EL (cell line): Measurements from ENCODE around the gene MRPL43.

ENCODE experiments used
- DNase-seq: peaks from one replicate; pipeline ENCODE4 v3.0.0-alpha.2; 2016

MRPL43 gene

GRCh38 chr10:101018600-101019439 is 31.5 kb upstream of the MRPL43 start:
- peak; percentile 81 for DNase-seq

GRCh38 chr10:101018118-101018599 is 30.9 kb upstream of the MRPL43 start:
- DNase-seq = no peak

GRCh38 chr10:101016814-101017213 is 29.5 kb upstream of the MRPL43 start:
- DNase-seq = no peak

- no peak for DNase-seq
Measured at GRCh38 chr10:101015582-101015973, 28.3 kb upstream of the MRPL43 start.

- DNase-seq = peak; percentile 85
Measured at GRCh38 chr10:101014966-101015581, 27.8 kb upstream of the MRPL43 start.

GRCh38 chr10:101014230-101014884 is 27.1 kb upstream of the MRPL43 start:
- DNase-seq = peak; percentile 71

- no peak for DNase-seq
Measured at GRCh38 chr10:101013365-101013825, 26.1 kb upstream of the MRPL43 start.

- peak; percentile 96 for DNase-seq
Measured at GRCh38 chr10:101012525-101013364, 25.4 kb upstream of the MRPL43 start.

- peak; percentile 40 for DNase-seq
Measured at GRCh38 chr10:101011517-101012423, 24.5 kb upstream of the MRPL43 start.

- no peak for DNase-seq
Measured at GRCh38 chr10:101010329-101010728, 23.0 kb upstream of the MRPL43 start.

- DNase-seq = no peak
Measured at GRCh38 chr10:101008823-101009423, 21.6 kb upstream of the MRPL43 start.

GRCh38 chr10:101007915-101008822 is 20.9 kb upstream of the MRPL43 start:
- no peak for DNase-seq

GRCh38 chr10:101007099-101007711 is 19.9 kb upstream of the MRPL43 start:
- DNase-seq = no peak

GRCh38 chr10:101006593-101007098 is 19.3 kb upstream of the MRPL43 start:
- DNase-seq = no peak

GRCh38 chr10:101005869-101006567 is 18.7 kb upstream of the MRPL43 start:
- DNase-seq = no peak

GRCh38 chr10:101005361-101005760 is 18.1 kb upstream of the MRPL43 start:
- DNase-seq = no peak

GRCh38 chr10:101003639-101004206 is 16.4 kb upstream of the MRPL43 start:
- DNase-seq = no peak

- DNase-seq = no peak
Measured at GRCh38 chr10:101002456-101002855, 15.2 kb upstream of the MRPL43 start.
